Endothelial cell of umbilical vein (primary cell): ENCODE results near the gene AKAP6. TPM values are rescaled to one million over a fixed set of nuclear protein-coding genes. Genes with fewer than 3 reads are reported as not detected.

ENCODE experiments used
- BruUV-seq: library from RNA; stranded (reverse); fragments of 400-500 nt; replicated peaks from 2 replicates; lab custom pipeline; 2021; lab: Mats Ljungman, UMichigan
- CTCF ChIA-PET: fragments of 300-600, 350-600 bp; sonication (Branson Sonifier 250); formaldehyde crosslinking; loops from one replicate; lab custom pipeline; 2021; ENCODE audit warnings: antibody characterized with exemption, inconsistent platforms; lab: Charles Lee
- POLR2A ChIA-PET: fragments of 300-600, 350-600 bp; sonication (Branson Sonifier 250); formaldehyde crosslinking; loops from one replicate; lab custom pipeline; 2021; ENCODE audit warnings: antibody characterized with exemption, inconsistent platforms; lab: Charles Lee
- DNase-seq: peaks from one replicate; pipeline ENCODE4 v3.0.0-alpha.2; 2011; ENCODE audit warnings: low read depth, low spot score
- FAIRE-seq: peaks from 2 replicates; lab custom pipeline; 2011; peaks lifted over from hg19 to GRCh38; lab: Jason Lieb, UNC
- H2AFZ ChIP-seq: 2 replicates; pipeline ENCODE4 v1.6.0; 2012; ENCODE audit warnings: low read depth, low read length, control low read depth, inconsistent platforms
- H3K27ac ChIP-seq: 2 replicates; pipeline ENCODE4 v1.5.1; 2011; ENCODE audit warnings: low read depth, mild to moderate bottlenecking, control low read depth, low read length, moderate library complexity; ENCODE audit not compliant: insufficient read depth
- H3K27me3 ChIP-seq, 2 experiments: 2 replicates each; pipeline versions ENCODE4 v1.6.0 to v1.6.1; 2011; ENCODE audit warnings: low read length in 2 of 2, mixed read lengths in 1 of 2; ENCODE audit not compliant: control insufficient read depth in 2 of 2, insufficient read depth in 2 of 2
- H3K36me3 ChIP-seq, 2 experiments: 2 replicates in 1 of 2; 3 replicates in 1 of 2; pipeline ENCODE4 v1.5.1; 2011; ENCODE audit warnings: low read length in 2 of 2, mild to moderate bottlenecking in 1 of 2, moderate library complexity in 1 of 2; ENCODE audit not compliant: control insufficient read depth in 2 of 2, insufficient read depth in 2 of 2; ENCODE audit errors: extremely low read depth in 1 of 2
- H3K4me1 ChIP-seq: 3 replicates; pipeline ENCODE4 v1.5.1; 2011; ENCODE audit warnings: mild to moderate bottlenecking, low read length; ENCODE audit not compliant: control insufficient read depth, insufficient read depth; ENCODE audit errors: extremely low read depth
- H3K4me2 ChIP-seq: 2 replicates; pipeline ENCODE4 v1.6.1; 2011; ENCODE audit warnings: low read length, control low read depth, mixed read lengths; ENCODE audit not compliant: insufficient read depth
- H3K4me3 ChIP-seq, 3 experiments: fragments of 200-600 bp in 1 of 3; sonication (generic), shearing (Covaris generic) in 1 of 3; replicated peaks in 1 of 3; 2 replicates each; pipeline ENCODE4 v1.5.1; 2011 to 2016; ENCODE audit warnings: control low read depth in 3 of 3, low read length in 3 of 3, mild to moderate bottlenecking in 2 of 3, inconsistent platforms in 1 of 3, low read depth in 1 of 3, moderate library complexity in 1 of 3; ENCODE audit not compliant: insufficient read depth in 1 of 3
- H3K79me2 ChIP-seq: 2 replicates; pipeline ENCODE4 v1.6.0; 2012; ENCODE audit warnings: low read length, inconsistent platforms; ENCODE audit not compliant: control insufficient read depth, insufficient read depth
- H3K9ac ChIP-seq: replicated peaks from 2 replicates; pipeline ENCODE3; 2011; ENCODE audit warnings: low read length, control low read depth; ENCODE audit not compliant: insufficient read depth; ENCODE audit errors: extremely low read depth
- H3K9me1 ChIP-seq: replicated peaks from 3 replicates; pipeline ENCODE4 v1.6.0; 2011; ENCODE audit warnings: mild to moderate bottlenecking, low read length; ENCODE audit not compliant: control insufficient read depth, insufficient read depth; ENCODE audit errors: extremely low read depth
- H3K9me3 ChIP-seq: replicated peaks from 2 replicates; pipeline ENCODE4 v1.5.1; 2012; ENCODE audit warnings: low read length, inconsistent platforms; ENCODE audit not compliant: control insufficient read depth, insufficient read depth
- H4K20me1 ChIP-seq: replicated peaks from 2 replicates; pipeline ENCODE3; 2011; ENCODE audit warnings: mild to moderate bottlenecking, low read length; ENCODE audit not compliant: control insufficient read depth, insufficient read depth; ENCODE audit errors: extremely low read depth
- CTCF ChIP-seq, 2 donors: IDR thresholded peaks; 1 replicate in 1 of 2; 2 replicates in 1 of 2; pipeline ENCODE4 v1.5.1; 2011; ENCODE audit warnings: low read length in 2 of 2, mild to moderate bottlenecking in 2 of 2, moderate library complexity in 2 of 2, control low read depth in 1 of 2, inconsistent platforms in 1 of 2, low read depth in 1 of 2; ENCODE audit not compliant: insufficient read depth in 1 of 2; ENCODE audit errors: extremely low read depth in 1 of 2
- EZH2 ChIP-seq: IDR thresholded peaks from 2 replicates; pipeline ENCODE4 v1.6.1; 2012; ENCODE audit warnings: borderline replicate concordance, low read depth, mild to moderate bottlenecking, moderate library complexity, low read length, inconsistent platforms; ENCODE audit not compliant: severe bottlenecking
- FOS ChIP-seq: IDR thresholded peaks from 2 replicates; pipeline ENCODE4 v1.6.1; 2011; ENCODE audit warnings: mild to moderate bottlenecking, low read length, moderate library complexity, borderline replicate concordance; ENCODE audit not compliant: insufficient read depth
- GATA2 ChIP-seq: IDR thresholded peaks from 2 replicates; pipeline ENCODE4 v1.7.0; 2011; ENCODE audit warnings: low read depth, mild to moderate bottlenecking, moderate library complexity, mixed read lengths, low read length; ENCODE audit not compliant: insufficient read length, insufficient read depth
- JUN ChIP-seq: IDR thresholded peaks from 2 replicates; pipeline ENCODE4 v1.6.1; 2011; ENCODE audit warnings: borderline replicate concordance, low read depth; ENCODE audit not compliant: insufficient read length, insufficient read depth
- MAX ChIP-seq: IDR thresholded peaks from 2 replicates; pipeline ENCODE4 v1.6.1; 2011; ENCODE audit not compliant: insufficient read depth, insufficient read length
- MYC ChIP-seq: IDR thresholded peaks from one replicate; pipeline ENCODE4 v1.6.1; 2011; ENCODE audit warnings: mild to moderate bottlenecking, low read depth, low read length
- POLR2A ChIP-seq: IDR thresholded peaks from 2 replicates; pipeline ENCODE4 v1.6.1; 2012; ENCODE audit warnings: low read depth, mild to moderate bottlenecking, control low read depth, low read length
- POLR2AphosphoS5 ChIP-seq: IDR thresholded peaks from 2 replicates; pipeline ENCODE4 v1.6.1; 2012; ENCODE audit warnings: low read depth, mild to moderate bottlenecking, control low read depth, low read length, moderate library complexity; ENCODE audit not compliant: insufficient read depth
- dilution Hi-C: fragments of 300-500 bp; cut with MboI; formaldehyde crosslinking; loops from one replicate; pipeline ENCODE4 v1.15.0; 2019; ENCODE audit warnings: low sequenced_read_pairs; ENCODE audit not compliant: extremely low pct_ligation_motif_present
- intact Hi-C: fragments of 100-400 bp; cut with micrococcal nuclease; formaldehyde crosslinking; loops from one replicate; pipeline ENCODE4 v1.10.0; 2022
- polyA plus RNA-seq, 4 experiments: library from polyadenylated mRNA; depleted of rRNA in 3 of 4; stranded (reverse) in 3 of 4; unstranded in 1 of 4; fragments of >200 nt; gene quantifications; 2 replicates each; pipeline versions ENCODE4 v1.2.1 to v1.2.3, GENCODE V29; 2011 to 2012; ENCODE audit warnings: missing spikeins in 1 of 4
- total RNA-seq: library from RNA; stranded (reverse); gene quantifications from 2 replicates; pipeline ENCODE4 v1.2.3, GENCODE V29; 2021

Gene AKAP6
- total and polyA plus RNA-seq, 2 donors (not counting 3 experiments of a cell fraction or from before 2014, with no cell fraction given): 0.03 to 0.49 TPM

- Histone ChIP-seq H3K79me2 (no peaks in the 10 kb centered on the region), H3K36me3 (no peaks in the 10 kb centered on the region), H3K9ac (no peak overlapping the region), H3K9me3 (no peaks in the 10 kb centered on the region), H3K4me1 (no peaks in the 10 kb centered on the region), H3K27me3 (no peaks in the 10 kb centered on the region), H3K9me1 (no peaks in the 10 kb centered on the region), H3K4me2 (no peak overlapping the region), H4K20me1 (no peaks in the 10 kb centered on the region), H3K27ac (no peak overlapping the region), H2AFZ (no peak overlapping the region), H3K4me3 (no peak overlapping the region)
- intact Hi-C loops (loop anchor here (5.0 kb wide), 1 partner anchor 272 kb away; the partner anchor contains the start of genes RNU6-7 and RNU6-8), dilution Hi-C loops (no loop called here)
- ChIA-PET CTCF (interaction anchor here (1.1 to 5.9 kb wide), 3 partner anchors 39 to 222 kb away, joined by 4 to 152 read pairs (median 66); no protein-coding TSS in a partner anchor), POLR2A (no interaction called here)
- DNase-seq (no peak), FAIRE-seq (no peak)
- TF ChIP-seq JUN (no peak), POLR2A (no peak), GATA2 (no peak), FOS (no peak), POLR2AphosphoS5 (no peak), CTCF (IDR thresholded peaks at IDR 0.05; ENCODE audit: extremely low read depth in 1 of 2, insufficient read depth in 1 of 2, low read depth in 1 of 2, low read length in 2 of 2) (no peak), MAX (no peak), EZH2 (no peak), MYC (no peak)
- no TSS peak for BruUV-seq
Observed at GRCh38 chr14:32474478-32475195, 145.5 kb downstream of the AKAP6 start.
